ENCODE data around the gene DOK5.

The DOK5 gene

GRCh38 chr20:54650052-54650719 is 174.8 kb downstream of the DOK5 start:
- DNase-seq, result no peak

GRCh38 chr20:54651252-54651651 is 175.9 kb downstream of the DOK5 start:
- DNase-seq, result no peak

GRCh38 chr20:54654450-54654849 is 179.1 kb downstream of the DOK5 start:
- DNase-seq, result no peak

GRCh38 chr20:54657268-54657826 is 182.0 kb downstream of the DOK5 start:
- no peak for DNase-seq

GRCh38 chr20:54658525-54658924 is 183.1 kb downstream of the DOK5 start:
- no peak for DNase-seq

GRCh38 chr20:54661265-54661664 is 185.9 kb downstream of the DOK5 start:
- DNase-seq, result no peak

- DNase-seq, result no peak
Measured at GRCh38 chr20:54661880-54662465, 186.6 kb downstream of the DOK5 start.

GRCh38 chr20:54665812-54666211 is 190.4 kb downstream of the DOK5 start:
- DNase-seq, result no peak

- DNase-seq, result peak in 1 of 2 donors; percentile 9
Measured at GRCh38 chr20:54668271-54669039, 193.1 kb downstream of the DOK5 start.

GRCh38 chr20:54669040-54669363 is 193.6 kb downstream of the DOK5 start:
- DNase-seq, result no peak

GRCh38 chr20:54678253-54678652 is 202.9 kb downstream of the DOK5 start:
- no peak for DNase-seq

GRCh38 chr20:54680439-54680838 is 205.0 kb downstream of the DOK5 start:
- DNase-seq, result no peak

- no peak for DNase-seq
Measured at GRCh38 chr20:54680872-54681619, 205.7 kb downstream of the DOK5 start.

- DNase-seq, result no peak
Measured at GRCh38 chr20:54681869-54682268, 206.5 kb downstream of the DOK5 start.

GRCh38 chr20:54688476-54688875 is 213.1 kb downstream of the DOK5 start:
- no peak for DNase-seq

- no peak for DNase-seq
Measured at GRCh38 chr20:54690323-54690722, 214.9 kb downstream of the DOK5 start.

- DNase-seq, result no peak
Measured at GRCh38 chr20:54691327-54691726, 215.9 kb downstream of the DOK5 start.

- no peak for DNase-seq
Measured at GRCh38 chr20:54692168-54692887, 216.9 kb downstream of the DOK5 start.

GRCh38 chr20:54694516-54694915 is 219.1 kb downstream of the DOK5 start:
- no peak for DNase-seq

- no peak for DNase-seq
Measured at GRCh38 chr20:54698373-54698772, 223.0 kb downstream of the DOK5 start.

Measured in CD4-positive, alpha-beta T cell treated with Interleukin-4 for 1 hour (primary cell).